ENCODE data around the gene FAM81A.
"Not testable (repeated sequence)": the region's sequence is repeated elsewhere in the genome, so short reads cannot be mapped to it uniquely, and the experiment has no call there.

FAM81A gene

DNA sequence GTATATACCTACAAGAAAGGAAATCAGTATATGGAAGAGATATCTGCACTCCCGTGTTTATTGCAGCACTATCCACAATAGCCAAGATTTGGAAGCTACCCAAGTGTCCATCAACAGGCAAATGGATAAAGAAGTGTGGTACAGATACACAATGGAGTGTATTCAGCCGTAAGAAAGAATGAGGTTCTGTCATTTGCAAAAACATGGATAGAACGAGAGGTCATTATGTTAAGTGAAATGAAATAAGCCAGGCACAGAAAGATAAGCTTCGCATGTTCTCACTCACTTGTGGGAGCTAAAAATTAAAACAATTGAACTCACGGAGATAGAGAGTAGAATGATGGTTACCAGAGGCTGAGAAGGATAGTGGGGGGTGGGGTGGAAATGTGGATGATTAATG is 53.1 kb downstream of the FAM81A start:
- no peak for DNase-seq

DNA sequence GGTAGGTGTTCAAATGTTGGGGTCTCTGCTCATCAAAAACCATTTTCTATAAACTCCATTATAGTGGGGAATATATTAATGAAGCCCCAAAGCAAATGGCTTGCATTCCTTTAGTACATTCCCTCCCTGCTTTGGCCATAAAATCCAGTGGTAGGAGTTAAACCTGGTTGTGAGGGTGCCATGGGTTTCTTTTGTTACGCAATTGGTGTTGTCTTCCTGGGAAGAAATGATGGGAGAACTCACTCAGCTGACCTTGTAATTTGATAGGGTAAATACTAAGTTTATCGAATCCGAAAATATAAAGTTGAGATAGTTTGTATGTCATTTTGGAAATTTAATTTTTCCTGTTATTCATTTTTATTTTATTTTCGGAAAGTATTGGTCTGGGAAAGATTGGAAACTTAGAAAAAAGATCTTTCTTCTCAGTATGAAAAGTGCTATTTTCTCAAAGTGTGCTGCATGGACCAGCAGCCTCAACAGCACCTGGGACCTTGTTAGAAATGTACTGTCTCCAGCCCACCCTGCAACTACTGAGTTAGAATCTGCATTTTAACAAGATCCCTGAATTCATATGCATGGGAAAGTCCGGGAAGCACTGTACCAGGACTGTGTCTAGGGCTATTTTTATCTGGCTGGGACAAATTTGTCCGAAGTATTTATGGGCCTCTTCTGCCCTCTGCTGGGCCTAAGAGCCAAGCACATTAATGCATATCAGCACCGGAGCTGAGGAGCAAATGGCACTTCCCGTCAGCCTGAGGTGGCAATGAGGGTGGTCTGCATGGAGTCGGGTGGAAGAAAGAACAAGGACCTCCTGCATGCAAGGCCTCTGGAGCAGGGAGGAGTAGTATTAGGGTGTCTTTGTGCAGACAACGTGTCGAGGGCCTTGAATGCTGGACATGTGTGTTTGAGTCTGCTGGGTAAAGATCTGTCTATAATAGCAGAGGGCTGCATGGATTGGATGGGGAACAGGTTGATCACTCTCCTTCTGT is 54.7 kb downstream of the FAM81A start:
- DNase-seq: peak in 2 of 4 experiments; percentile 12 to 44

- no peak for DNase-seq
These were observed 63.6 kb downstream of the FAM81A start for GRCh38 chr15:59501597-59501996.

- no peak for DNase-seq
These were observed 77.2 kb downstream of the FAM81A start for GRCh38 chr15:59515190-59515589.

DNA sequence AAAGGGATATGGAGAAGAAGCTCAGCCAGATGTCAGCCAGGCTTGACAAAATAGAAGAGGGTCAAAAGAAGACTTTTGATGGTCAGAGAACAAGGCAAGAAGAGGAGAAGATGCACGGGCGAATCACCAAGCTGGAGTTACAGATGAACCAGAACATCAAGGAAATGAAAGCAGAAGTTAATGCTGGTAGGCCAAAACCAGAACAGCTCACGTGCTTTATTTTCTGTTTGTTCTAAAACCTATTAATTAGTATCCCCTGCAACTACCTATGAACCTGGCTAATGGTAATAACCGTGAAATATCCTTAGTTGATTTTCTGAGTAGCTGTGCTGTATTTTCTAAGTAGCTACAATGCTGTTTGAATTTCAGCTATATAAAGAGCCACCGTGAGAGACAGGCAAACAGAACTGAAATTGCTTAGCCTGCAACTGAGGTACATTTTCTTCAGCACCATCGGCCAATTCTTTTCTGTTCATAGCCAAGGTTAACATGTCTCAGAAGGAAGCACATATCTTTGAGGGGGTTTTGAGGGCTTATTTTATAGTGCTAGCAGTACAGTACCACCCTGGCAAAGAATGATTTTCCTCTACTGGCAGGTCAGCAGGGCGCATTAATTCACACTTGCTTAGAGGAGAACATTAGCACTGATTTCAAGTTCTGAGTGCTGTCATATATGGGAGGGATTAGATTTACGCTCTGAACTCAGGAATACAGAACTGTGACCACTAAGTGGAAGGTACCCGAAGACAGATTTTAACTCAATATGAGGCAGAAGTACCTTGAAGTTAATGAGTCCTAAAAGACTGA is 78.9 kb downstream of the FAM81A start:
- no peak for DNase-seq

- DNase-seq: no peak
These were observed 81.3 kb downstream of the FAM81A start for GRCh38 chr15:59519329-59519728.

DNA sequence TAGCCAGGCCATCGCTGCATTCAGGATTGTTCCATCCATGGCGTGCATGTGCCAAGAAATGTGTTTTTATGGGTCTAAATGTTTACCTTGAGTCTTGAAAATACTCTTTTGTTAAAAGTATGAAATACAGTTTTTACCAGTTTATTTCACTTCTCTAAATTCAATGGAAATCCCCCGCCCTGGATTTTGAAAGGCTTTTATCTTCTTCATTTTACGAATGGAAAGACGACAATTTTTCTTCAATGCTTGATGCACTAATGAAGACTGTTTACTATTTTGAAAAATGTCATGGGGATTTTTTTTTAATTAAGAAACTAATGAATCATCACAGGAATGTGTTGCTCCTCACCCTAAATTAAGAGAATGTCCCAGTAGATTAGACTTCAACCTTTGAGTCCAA is 83.5 kb downstream of the FAM81A start:
- DNase-seq: no peak

- peak in 2 of 4 experiments; percentile 19 to 36 for DNase-seq
These were observed 85.0 kb downstream of the FAM81A start for GRCh38 chr15:59522988-59523461.

DNA sequence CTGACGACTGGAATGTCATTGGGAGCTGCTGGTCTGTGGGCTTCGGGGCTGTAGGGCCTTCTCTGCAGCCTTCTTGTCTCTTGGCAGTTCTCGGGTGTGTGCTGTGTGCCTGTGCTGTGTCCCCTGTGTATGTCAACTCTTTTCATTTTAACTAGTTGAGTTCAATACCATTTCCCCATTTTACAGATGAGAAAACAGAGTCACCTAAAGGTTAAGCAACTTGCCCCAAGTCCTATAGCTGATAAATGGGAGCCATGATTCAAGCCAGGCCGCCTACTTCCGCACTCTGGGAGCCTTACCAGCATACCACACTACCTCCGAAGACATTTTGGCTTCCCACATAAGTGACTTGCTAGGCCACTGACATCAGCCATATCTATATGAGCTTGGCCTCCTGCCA is 85.7 kb downstream of the FAM81A start:
- no peak for DNase-seq

- DNase-seq: no peak
These were observed 86.3 kb downstream of the FAM81A start for GRCh38 chr15:59524331-59524731.

DNA sequence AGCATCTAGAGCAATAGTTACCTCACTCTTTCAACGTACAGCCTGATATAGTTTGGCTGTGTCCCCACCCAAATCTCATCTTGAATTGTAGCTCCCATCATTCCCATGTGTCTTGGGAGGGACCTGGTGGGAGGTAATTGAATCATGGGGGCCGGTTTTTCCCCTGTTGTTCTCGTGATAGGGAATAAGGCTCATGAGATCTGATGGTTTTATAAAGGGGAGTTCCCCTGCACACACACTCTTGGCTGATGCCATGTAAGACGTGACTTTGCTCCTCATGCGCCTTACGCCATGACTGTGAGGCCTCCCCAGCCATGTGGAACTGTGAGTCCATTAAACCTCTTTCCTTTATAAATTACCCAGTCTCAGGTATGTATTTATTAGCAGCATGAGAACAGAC is 88.5 kb downstream of the FAM81A start:
- not testable (repeated sequence) for DNase-seq

- DNase-seq: no peak
These were observed 90.4 kb downstream of the FAM81A start for GRCh38 chr15:59528429-59528828.

GRCh38 chr15:59528961-59529402 is 91.0 kb downstream of the FAM81A start:
- peak; percentile 17 to 54 (median 30) for DNase-seq

- DNase-seq: no peak
These were observed 93.2 kb downstream of the FAM81A start for GRCh38 chr15:59531066-59531675.

GRCh38 chr15:59532770-59533379 is 94.9 kb downstream of the FAM81A start:
- DNase-seq: no peak

DNA sequence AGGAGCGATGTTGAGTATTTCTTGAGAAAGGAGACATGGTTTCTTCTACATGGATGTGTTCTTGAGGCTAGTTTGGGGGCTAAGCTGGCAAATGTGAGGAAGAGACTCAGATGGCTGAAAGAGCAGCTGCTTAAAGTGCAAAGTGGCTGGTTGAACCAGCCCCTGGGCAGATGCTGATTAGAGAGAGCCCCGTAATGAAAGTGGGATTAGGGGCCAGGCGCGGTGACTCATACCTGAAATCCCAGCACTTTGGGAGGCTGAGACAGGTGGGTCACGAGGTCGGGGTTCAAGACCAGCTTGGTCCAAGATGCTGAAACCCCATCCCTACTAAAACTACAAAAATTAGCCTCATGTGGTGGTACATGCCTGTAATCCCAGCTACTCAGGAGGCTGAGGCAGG is 98.6 kb downstream of the FAM81A start:
- no peak for DNase-seq

- no peak for DNase-seq
These were observed 99.4 kb downstream of the FAM81A start for GRCh38 chr15:59537403-59537802.

- no peak for DNase-seq
These were observed 100.5 kb downstream of the FAM81A start for GRCh38 chr15:59538494-59538893.

DNA sequence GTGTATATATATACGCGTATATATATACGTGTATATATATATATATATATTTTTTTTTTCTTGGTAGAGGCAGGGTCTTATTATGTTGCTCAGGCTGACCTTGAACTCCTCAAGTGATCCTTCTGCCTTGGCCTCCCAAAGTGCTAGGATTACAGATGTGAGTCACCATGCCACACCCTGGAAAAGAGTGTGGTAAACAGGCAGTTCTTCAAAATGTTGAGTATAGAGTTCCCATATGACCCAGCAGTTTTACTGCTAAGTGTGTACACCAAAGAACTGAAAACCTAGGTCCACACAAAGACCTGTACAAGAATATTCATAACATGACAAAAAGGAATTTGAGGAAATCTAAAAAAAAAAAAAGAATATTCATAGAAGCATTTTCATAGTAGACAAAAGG is 101.8 kb downstream of the FAM81A start:
- no peak for DNase-seq

DNA sequence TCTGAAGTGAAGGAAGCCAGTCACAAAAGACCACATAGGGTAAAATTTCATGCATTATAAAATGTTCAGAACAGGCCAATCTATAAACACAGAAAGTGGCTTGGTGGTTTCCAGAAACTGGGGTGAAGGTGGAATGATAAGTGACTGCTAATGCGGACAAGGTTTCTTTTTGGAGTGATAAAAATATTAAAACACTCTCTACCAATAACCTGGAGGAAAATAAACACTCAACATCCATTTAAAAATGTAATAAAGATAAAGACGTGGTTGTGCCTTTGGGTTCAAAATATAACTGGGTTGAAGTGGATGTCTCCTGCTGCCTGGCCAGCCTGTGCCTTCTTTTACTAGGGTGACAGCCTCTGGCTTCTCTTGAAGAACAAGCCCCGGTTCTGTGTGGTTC is 102.7 kb downstream of the FAM81A start:
- no peak for DNase-seq

GRCh38 chr15:59541750-59542149 is 103.8 kb downstream of the FAM81A start:
- DNase-seq: no peak

GRCh38 chr15:59543721-59544547 is 105.9 kb downstream of the FAM81A start:
- DNase-seq: no peak
